ENCODE measurements around the gene KIF26A. TPM values are rescaled to one million over a fixed set of nuclear protein-coding genes. Genes with fewer than 3 reads are reported as not detected.
A peak's percentile ranks its signal among the peaks of the same experiment; 100 is the strongest.

The KIF26A gene
- total and polyA plus RNA-seq, 10 donors: 0.72 to 21.9 (median 9.2) TPM

DNA sequence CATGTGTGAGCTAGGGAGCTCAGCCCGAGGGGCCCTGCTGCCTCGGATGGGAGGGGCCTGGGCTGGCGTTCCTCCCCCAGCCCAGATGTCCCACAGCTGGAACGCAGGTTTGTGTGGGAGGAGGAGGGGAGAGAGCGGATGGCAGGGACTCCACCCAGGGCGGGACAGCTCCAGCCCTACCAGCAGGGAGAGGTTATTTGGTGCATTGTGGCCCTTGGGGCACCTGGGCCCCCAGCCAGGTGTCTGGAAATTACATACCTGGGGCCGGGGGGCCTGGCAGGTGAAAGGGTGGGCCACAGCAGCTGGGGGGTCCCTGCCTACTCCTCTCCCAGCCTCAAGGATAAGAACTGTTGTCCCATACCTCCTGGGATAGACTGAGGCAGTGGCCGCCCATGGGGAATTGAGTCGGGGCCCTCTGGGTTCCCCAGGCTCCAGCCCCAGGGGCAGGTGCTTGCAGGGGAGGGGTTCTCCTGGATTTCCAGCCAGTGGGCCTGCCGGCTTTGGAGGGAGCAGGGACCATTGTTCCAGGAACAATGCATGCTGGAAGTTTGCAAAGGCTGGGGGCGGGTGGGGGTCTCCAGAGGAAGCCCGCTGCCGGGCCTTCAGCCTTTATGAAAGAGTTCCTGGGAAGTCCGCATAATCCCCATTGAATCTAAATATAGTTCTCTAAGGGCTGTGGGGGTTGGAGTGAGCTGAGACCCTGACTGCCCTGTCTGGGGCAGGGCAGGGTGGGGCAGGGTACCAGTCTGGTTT is 1.2 kb downstream of the KIF26A start:
- intact Hi-C loops (cut with DNase I; ENCODE audit: low total_unique reads): loop anchor here (5.0 kb wide), 1 partner anchor 423 kb away; no protein-coding TSS in a partner anchor
- 47 to 65% (median 57%) methylated on average over 9 to 14 of the region's 14 CpGs for WGBS, 5 donors
- peak overlapping the region in 1 of 8 donors; percentile 73 for H3K27ac ChIP-seq
- no peaks in the 10 kb centered on the region for H3K36me3 ChIP-seq
- DNase-seq: peak; percentile 70
- H3K4me1 ChIP-seq: peaks cover 23 to 64% (median 49%) of the 10 kb centered on the region in 6 donors
- peaks cover 0 to 77% (median 55%) of the 10 kb centered on the region in 7 donors for H3K27me3 ChIP-seq (replicated peaks in 1 of 7)
- TF ChIP-seq POLR2A (IDR thresholded peaks at IDR 0.05) (no peak), POLR2AphosphoS5 (IDR thresholded peaks at IDR 0.05) (no peak)
- TF ChIP-seq, protein P1, sequence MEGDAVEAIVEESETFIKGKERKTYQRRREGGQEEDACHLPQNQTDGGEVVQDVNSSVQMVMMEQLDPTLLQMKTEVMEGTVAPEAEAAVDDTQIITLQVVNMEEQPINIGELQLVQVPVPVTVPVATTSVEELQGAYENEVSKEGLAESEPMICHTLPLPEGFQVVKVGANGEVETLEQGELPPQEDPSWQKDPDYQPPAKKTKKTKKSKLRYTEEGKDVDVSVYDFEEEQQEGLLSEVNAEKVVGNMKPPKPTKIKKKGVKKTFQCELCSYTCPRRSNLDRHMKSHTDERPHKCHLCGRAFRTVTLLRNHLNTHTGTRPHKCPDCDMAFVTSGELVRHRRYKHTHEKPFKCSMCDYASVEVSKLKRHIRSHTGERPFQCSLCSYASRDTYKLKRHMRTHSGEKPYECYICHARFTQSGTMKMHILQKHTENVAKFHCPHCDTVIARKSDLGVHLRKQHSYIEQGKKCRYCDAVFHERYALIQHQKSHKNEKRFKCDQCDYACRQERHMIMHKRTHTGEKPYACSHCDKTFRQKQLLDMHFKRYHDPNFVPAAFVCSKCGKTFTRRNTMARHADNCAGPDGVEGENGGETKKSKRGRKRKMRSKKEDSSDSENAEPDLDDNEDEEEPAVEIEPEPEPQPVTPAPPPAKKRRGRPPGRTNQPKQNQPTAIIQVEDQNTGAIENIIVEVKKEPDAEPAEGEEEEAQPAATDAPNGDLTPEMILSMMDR (IDR thresholded peaks at IDR 0.05 in 8 of 11, conservative IDR thresholded peaks at IDR 0.05 in 3 of 11): no peak
- H3K4me3 ChIP-seq: peak overlapping the region; percentile 41 to 76 (median 54)
- no peaks in the 10 kb centered on the region for H3K9me3 ChIP-seq

DNA sequence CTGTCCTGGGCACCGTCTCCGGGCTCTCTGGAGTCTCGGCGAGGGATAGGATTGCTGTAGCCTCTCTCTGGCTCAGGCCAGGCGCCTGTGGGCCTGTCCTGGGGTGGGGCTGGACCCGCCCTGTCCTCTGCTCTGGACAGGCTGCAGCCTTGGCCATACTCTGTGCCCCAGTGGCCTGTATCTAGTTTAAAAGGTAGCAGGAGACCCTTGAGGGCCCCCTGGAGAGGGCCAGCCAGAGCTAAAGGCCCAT is 1.8 kb downstream of the KIF26A start:
- 59 to 95% (median 71%) methylated on average over 6 of the region's 6 CpGs for WGBS, 5 donors
- H3K27ac ChIP-seq: no peak overlapping the region
- H3K36me3 ChIP-seq: no peaks in the 10 kb centered on the region
- TF ChIP-seq POLR2AphosphoS5 (IDR thresholded peaks at IDR 0.05) (no peak), POLR2A (IDR thresholded peaks at IDR 0.05) (no peak)
- TF ChIP-seq, protein P1 (IDR thresholded peaks at IDR 0.05 in 8 of 11, conservative IDR thresholded peaks at IDR 0.05 in 3 of 11): no peak
- peak overlapping the region in 5 of 8 donors; percentile 51 to 76 (median 56) for H3K4me3 ChIP-seq
- DNase-seq: peak; percentile 41
- H3K9me3 ChIP-seq: no peaks in the 10 kb centered on the region
- H3K27me3 ChIP-seq (replicated peaks in 1 of 7): peaks cover 0 to 76% (median 50%) of the 10 kb centered on the region in 7 donors
- intact Hi-C loops (cut with DNase I; ENCODE audit: low total_unique reads): no loop called here
- H3K4me1 ChIP-seq: peaks cover 23 to 64% (median 47%) of the 10 kb centered on the region in 6 donors

DNA sequence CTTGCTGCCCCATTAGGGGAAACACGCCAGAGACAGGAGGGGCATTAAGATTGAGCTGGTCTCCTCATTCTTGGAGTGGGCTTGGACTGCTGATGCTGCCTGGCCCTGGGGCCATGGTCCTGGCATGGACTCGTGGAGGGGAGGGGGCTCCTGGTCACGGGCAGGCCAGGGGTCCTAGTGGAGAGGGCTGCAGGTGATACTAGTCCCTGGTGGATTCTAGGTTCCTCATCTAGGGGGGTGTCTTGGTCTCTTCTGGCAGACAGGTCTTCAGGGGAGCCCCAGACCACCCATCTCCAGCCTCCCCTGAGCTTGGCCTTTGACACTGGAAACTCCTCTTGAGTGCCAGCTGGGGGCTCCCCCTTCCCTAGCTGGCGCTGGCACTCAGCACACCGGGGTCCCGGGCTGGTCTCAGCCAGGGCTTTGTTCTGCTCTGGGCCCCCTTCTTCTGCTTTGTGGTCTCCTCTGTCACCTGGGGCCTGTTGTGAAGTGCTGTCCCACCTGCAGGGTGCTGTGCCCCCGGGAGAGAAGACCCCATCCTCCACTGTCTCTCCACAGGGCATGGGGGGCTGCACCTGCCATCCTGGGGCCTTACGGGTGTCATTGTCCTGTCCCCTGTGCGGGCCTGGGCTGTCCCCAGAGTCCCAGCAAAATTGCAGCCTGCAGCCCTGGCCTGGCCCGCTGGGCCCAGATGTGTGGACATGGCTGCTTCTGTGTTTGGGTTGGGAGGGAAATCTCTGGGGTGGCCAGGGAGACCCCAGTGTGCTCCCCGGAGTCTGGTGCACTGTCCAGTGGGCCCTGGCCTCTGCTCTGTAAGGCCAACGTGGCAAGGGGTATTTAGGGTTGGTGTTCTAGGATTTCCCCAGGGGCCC is 2.3 kb downstream of the KIF26A start:
- H3K27me3 ChIP-seq (replicated peaks in 1 of 7): peaks cover 0 to 75% (median 45%) of the 10 kb centered on the region in 7 donors
- no peak overlapping the region for H3K27ac ChIP-seq
- peak; percentile 66 for DNase-seq
- no peaks in the 10 kb centered on the region for H3K9me3 ChIP-seq
- H3K4me1 ChIP-seq: peaks cover 22 to 64% (median 44%) of the 10 kb centered on the region in 6 donors
- TF ChIP-seq POLR2A (IDR thresholded peaks at IDR 0.05) (no peak), POLR2AphosphoS5 (IDR thresholded peaks at IDR 0.05) (no peak)
- TF ChIP-seq, protein P1 (IDR thresholded peaks at IDR 0.05 in 8 of 11, conservative IDR thresholded peaks at IDR 0.05 in 3 of 11): no peak
- H3K36me3 ChIP-seq: no peaks in the 10 kb centered on the region
- intact Hi-C loops (cut with DNase I; ENCODE audit: low total_unique reads): no loop called here
- WGBS, 5 donors: 73 to 91% (median 83%) methylated on average over 8 to 12 of the region's 12 CpGs
- H3K4me3 ChIP-seq: peak overlapping the region in 4 of 8 donors; percentile 51 to 76 (median 54)
